ENCODE results near the gene ACIN1.

The ACIN1 gene

DNA sequence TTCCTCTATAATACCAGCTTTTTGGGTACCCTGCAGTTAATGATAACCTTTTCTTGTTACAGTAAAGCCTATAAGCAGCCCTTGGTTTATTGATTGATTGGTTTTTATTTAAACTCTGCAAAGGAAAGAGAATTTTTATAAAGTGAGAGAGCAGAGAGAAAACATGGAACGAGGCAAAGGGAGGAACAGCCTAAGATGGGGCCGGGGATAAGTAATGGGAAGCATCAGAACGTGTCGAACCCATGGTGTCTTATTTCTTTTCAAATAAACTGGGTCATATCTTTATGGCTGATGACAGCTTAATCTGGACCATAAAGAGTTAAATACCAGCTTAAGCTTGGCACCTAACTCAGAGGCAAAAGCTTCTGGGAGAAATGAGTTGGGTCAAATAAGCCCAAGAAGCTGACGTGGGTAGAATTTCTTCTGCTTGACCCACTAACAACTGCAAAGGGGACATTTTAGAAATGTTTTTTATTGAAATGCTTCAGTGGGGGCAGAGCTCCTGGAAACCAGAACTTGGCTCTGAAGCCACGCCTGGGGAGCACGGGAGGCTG lies 73.0 kb downstream of the ACIN1 start:
- peaks cover 2 to 13% of the 10 kb centered on the region in 2 donors for H3K4me1 ChIP-seq (ENCODE audit: control insufficient read depth in 2 of 2, insufficient read depth in 1 of 2, low read depth in 1 of 2, low read length in 2 of 2)
- H3K4me3 ChIP-seq (ENCODE audit: low read length in 2 of 2), result no peak overlapping the region
- H2BK120ac ChIP-seq (ENCODE audit: low read depth, low read length), result no peak overlapping the region
- WGBS, 2 donors (ENCODE audit: extremely low coverage in 2 of 2, insufficient read length in 2 of 2, insufficient replicate concordance in 1 of 2), result no CpG with 5 or more reads among the region's 7 CpGs
- no peak overlapping the region for H3K27ac ChIP-seq (replicated peaks; ENCODE audit: low read length)
- H2AK5ac ChIP-seq (ENCODE audit: low read depth, low read length), result no peak overlapping the region
- no peak overlapping the region for H3K4me2 ChIP-seq (ENCODE audit: insufficient read depth, low read length, poor library complexity, severe bottlenecking)
- no peak overlapping the region for H3K9ac ChIP-seq (ENCODE audit: low read depth, low read length, poor library complexity)
- H3K79me1 ChIP-seq (ENCODE audit: low read depth, low read length), result no peaks in the 10 kb centered on the region
- H4K8ac ChIP-seq (ENCODE audit: low read depth, low read length), result no peak overlapping the region
- H3K18ac ChIP-seq (ENCODE audit: low read length), result no peak overlapping the region
- peaks cover 12 to 32% of the 10 kb centered on the region in 2 donors for H3K36me3 ChIP-seq (replicated peaks in 1 of 2; ENCODE audit: control insufficient read depth in 2 of 2, insufficient read depth in 2 of 2, low read length in 2 of 2)
- H3K14ac ChIP-seq (ENCODE audit: low read length), result no peak overlapping the region
- no peaks in the 10 kb centered on the region for H3K9me3 ChIP-seq (replicated peaks in 1 of 2; ENCODE audit: control insufficient read depth in 2 of 2, insufficient read depth in 1 of 2, low read depth in 1 of 2, low read length in 2 of 2)
- H3K23ac ChIP-seq (ENCODE audit: low read depth, low read length, poor library complexity), result no peak overlapping the region
- no peak for DNase-seq (ENCODE audit: low spot score)
- no peak overlapping the region for H2BK5ac ChIP-seq (ENCODE audit: low read length)
- H3K27me3 ChIP-seq (ENCODE audit: control insufficient read depth in 3 of 3, insufficient read depth in 3 of 3, low read depth in 1 of 3, low read length in 3 of 3), result no peaks in the 10 kb centered on the region
- H3K4ac ChIP-seq (ENCODE audit: low read length), result no peak overlapping the region
- no peak overlapping the region for H2BK12ac ChIP-seq (ENCODE audit: low read length)
- no peak overlapping the region for H2BK15ac ChIP-seq (ENCODE audit: low read length)
- no peak overlapping the region for H4K91ac ChIP-seq (ENCODE audit: low read depth, low read length, poor library complexity)
- H2AFZ ChIP-seq (ENCODE audit: low read length), result no peak overlapping the region

DNA sequence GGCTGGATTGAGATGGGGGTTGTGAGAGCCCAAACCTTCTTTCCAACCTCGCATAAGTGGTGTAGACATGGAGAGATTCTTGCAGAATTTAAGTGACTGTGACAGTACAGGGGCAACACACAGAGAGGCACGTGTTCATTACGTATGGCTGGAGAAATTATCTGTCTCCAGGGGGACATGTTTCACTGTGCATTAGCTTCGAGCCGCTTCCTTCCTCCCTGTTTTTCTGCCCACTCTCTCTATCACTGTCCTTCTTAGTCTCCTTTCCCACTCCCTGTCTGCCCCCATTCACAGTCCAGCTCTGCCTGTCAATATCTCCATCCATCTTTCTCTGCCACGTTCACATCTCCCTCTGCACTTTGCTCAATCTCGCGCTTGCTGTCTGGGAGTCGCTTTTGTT lies 73.5 kb downstream of the ACIN1 start:
- Histone ChIP-seq H3K9me3 (replicated peaks in 1 of 2; ENCODE audit: control insufficient read depth in 2 of 2, insufficient read depth in 1 of 2, low read depth in 1 of 2, low read length in 2 of 2) (no peaks in the 10 kb centered on the region), H3K9ac (ENCODE audit: low read depth, low read length, poor library complexity) (no peak overlapping the region), H3K79me1 (ENCODE audit: low read depth, low read length) (no peaks in the 10 kb centered on the region), H2BK5ac (ENCODE audit: low read length) (no peak overlapping the region), H3K27me3 (ENCODE audit: control insufficient read depth in 3 of 3, insufficient read depth in 3 of 3, low read depth in 1 of 3, low read length in 3 of 3) (no peaks in the 10 kb centered on the region), H4K8ac (ENCODE audit: low read depth, low read length) (no peak overlapping the region), H2BK120ac (ENCODE audit: low read depth, low read length) (no peak overlapping the region), H3K4me1 (ENCODE audit: control insufficient read depth in 2 of 2, insufficient read depth in 1 of 2, low read depth in 1 of 2, low read length in 2 of 2) (peaks cover 2 to 13% of the 10 kb centered on the region in 2 donors), H3K4ac (ENCODE audit: low read length) (no peak overlapping the region), H3K4me2 (ENCODE audit: insufficient read depth, low read length, poor library complexity, severe bottlenecking) (no peak overlapping the region), H3K36me3 (replicated peaks in 1 of 2; ENCODE audit: control insufficient read depth in 2 of 2, insufficient read depth in 2 of 2, low read length in 2 of 2) (peaks cover 12 to 29% of the 10 kb centered on the region in 2 donors), H3K18ac (ENCODE audit: low read length) (no peak overlapping the region), H2BK12ac (ENCODE audit: low read length) (no peak overlapping the region), H3K27ac (replicated peaks; ENCODE audit: low read length) (no peak overlapping the region), H2BK15ac (ENCODE audit: low read length) (no peak overlapping the region), H4K91ac (ENCODE audit: low read depth, low read length, poor library complexity) (no peak overlapping the region), H3K23ac (ENCODE audit: low read depth, low read length, poor library complexity) (no peak overlapping the region), H2AK5ac (ENCODE audit: low read depth, low read length) (no peak overlapping the region), H3K14ac (ENCODE audit: low read length) (no peak overlapping the region), H3K4me3 (ENCODE audit: low read length in 2 of 2) (no peak overlapping the region), H2AFZ (ENCODE audit: low read length) (no peak overlapping the region)
- DNase-seq (ENCODE audit: low spot score), result no peak
- no CpG with 5 or more reads among the region's 9 CpGs for WGBS, 2 donors (ENCODE audit: extremely low coverage in 2 of 2, insufficient read length in 2 of 2, insufficient replicate concordance in 1 of 2)

DNA sequence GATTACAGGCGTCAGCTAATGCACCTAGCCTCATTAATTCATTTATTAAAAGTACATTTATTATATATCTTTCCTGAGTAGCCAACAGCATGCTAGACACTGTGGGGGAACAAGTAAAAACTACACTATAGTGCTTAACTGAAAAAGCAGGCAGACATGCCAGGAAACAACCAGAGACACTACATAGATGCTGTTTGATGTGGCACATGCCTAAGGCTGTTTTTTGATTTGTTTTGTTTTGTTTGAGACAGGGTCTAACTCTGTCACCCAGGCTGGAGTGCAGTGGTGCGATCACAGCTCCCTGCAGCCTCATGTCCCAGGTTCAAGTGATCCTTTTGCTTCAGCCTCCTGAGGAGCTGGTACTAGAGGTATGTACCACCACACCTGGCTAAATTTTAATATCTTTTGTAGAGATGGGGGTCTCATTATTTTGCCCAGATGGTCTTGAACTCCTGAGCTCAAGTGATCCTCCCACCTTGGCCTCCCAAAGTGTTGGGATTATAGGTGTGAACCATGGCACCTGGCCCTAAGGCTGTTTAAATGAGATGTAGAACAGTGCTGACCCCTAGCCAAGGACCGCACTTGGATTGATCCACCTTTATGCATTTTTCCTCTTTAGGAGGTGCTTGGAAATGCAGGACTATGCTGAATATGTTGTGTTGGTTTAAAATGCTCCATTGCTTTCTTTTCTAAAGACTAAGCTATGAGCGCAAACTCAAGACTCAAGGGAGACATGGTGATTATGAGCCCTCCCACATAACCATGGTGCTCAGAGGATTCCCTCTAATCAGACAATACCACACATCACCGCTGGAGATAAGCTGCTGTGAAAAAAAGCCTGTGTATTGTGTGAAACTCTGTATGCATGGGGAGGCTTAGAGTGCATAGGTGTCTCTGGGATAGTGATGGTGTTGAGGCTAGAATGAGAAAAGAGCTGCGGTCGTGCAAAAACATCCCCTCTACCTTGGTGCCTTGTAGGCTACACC lies 74.5 kb downstream of the ACIN1 start:
- no peak overlapping the region for H3K18ac ChIP-seq (ENCODE audit: low read length)
- no peak overlapping the region for H2AK5ac ChIP-seq (ENCODE audit: low read depth, low read length)
- H2BK120ac ChIP-seq (ENCODE audit: low read depth, low read length), result no peak overlapping the region
- no peak overlapping the region for H4K91ac ChIP-seq (ENCODE audit: low read depth, low read length, poor library complexity)
- H2BK12ac ChIP-seq (ENCODE audit: low read length), result no peak overlapping the region
- H3K27me3 ChIP-seq (ENCODE audit: control insufficient read depth in 3 of 3, insufficient read depth in 3 of 3, low read depth in 1 of 3, low read length in 3 of 3), result no peaks in the 10 kb centered on the region
- no peak overlapping the region for H3K4me3 ChIP-seq (ENCODE audit: low read length in 2 of 2)
- WGBS, 2 donors (ENCODE audit: extremely low coverage in 2 of 2, insufficient read length in 2 of 2, insufficient replicate concordance in 1 of 2), result no CpG with 5 or more reads among the region's 7 CpGs
- no peak overlapping the region for H3K23ac ChIP-seq (ENCODE audit: low read depth, low read length, poor library complexity)
- no peak for DNase-seq (ENCODE audit: low spot score)
- no peak overlapping the region for H3K9ac ChIP-seq (ENCODE audit: low read depth, low read length, poor library complexity)
- peaks cover 5 to 19% of the 10 kb centered on the region in 2 donors for H3K36me3 ChIP-seq (replicated peaks in 1 of 2; ENCODE audit: control insufficient read depth in 2 of 2, insufficient read depth in 2 of 2, low read length in 2 of 2)
- H3K4ac ChIP-seq (ENCODE audit: low read length), result no peak overlapping the region
- H3K14ac ChIP-seq (ENCODE audit: low read length), result no peak overlapping the region
- H2AFZ ChIP-seq (ENCODE audit: low read length), result no peak overlapping the region
- H3K4me1 ChIP-seq (ENCODE audit: control insufficient read depth in 2 of 2, insufficient read depth in 1 of 2, low read depth in 1 of 2, low read length in 2 of 2), result peaks cover 2 to 9% of the 10 kb centered on the region in 2 donors
- H4K8ac ChIP-seq (ENCODE audit: low read depth, low read length), result no peak overlapping the region
- no peaks in the 10 kb centered on the region for H3K9me3 ChIP-seq (replicated peaks in 1 of 2; ENCODE audit: control insufficient read depth in 2 of 2, insufficient read depth in 1 of 2, low read depth in 1 of 2, low read length in 2 of 2)
- no peaks in the 10 kb centered on the region for H3K79me1 ChIP-seq (ENCODE audit: low read depth, low read length)
- H3K4me2 ChIP-seq (ENCODE audit: insufficient read depth, low read length, poor library complexity, severe bottlenecking), result no peak overlapping the region
- no peak overlapping the region for H2BK15ac ChIP-seq (ENCODE audit: low read length)
- H2BK5ac ChIP-seq (ENCODE audit: low read length), result no peak overlapping the region
- no peak overlapping the region for H3K27ac ChIP-seq (replicated peaks; ENCODE audit: low read length)

DNA sequence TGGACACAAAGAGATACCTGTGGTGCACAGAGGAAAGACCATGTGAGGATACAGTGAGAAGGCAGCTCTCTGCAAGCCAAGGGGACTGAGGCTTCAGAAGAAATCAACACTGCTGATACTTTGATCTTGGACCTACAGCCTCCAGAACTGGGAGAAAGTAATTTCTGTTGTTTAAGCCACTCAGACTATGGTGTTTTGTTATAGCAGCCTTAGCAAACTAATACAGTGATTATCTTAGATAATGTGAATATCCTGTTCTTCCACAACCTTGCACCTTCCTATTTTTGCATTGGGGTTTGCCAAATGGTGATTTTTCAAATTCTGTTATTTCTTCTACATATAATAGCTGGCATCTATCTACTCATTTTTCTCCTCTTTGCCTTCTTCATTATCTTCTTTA lies 76.8 kb downstream of the ACIN1 start:
- peaks cover 0 to 4% of the 10 kb centered on the region in 2 donors for H3K4me1 ChIP-seq (ENCODE audit: control insufficient read depth in 2 of 2, insufficient read depth in 1 of 2, low read depth in 1 of 2, low read length in 2 of 2)
- H3K79me1 ChIP-seq (ENCODE audit: low read depth, low read length), result no peaks in the 10 kb centered on the region
- no peak overlapping the region for H3K4me3 ChIP-seq (ENCODE audit: low read length in 2 of 2)
- no peak overlapping the region for H3K4ac ChIP-seq (ENCODE audit: low read length)
- no peak overlapping the region for H2BK5ac ChIP-seq (ENCODE audit: low read length)
- no peaks in the 10 kb centered on the region for H3K9me3 ChIP-seq (replicated peaks in 1 of 2; ENCODE audit: control insufficient read depth in 2 of 2, insufficient read depth in 1 of 2, low read depth in 1 of 2, low read length in 2 of 2)
- H3K18ac ChIP-seq (ENCODE audit: low read length), result no peak overlapping the region
- no peak overlapping the region for H3K14ac ChIP-seq (ENCODE audit: low read length)
- H3K36me3 ChIP-seq (replicated peaks in 1 of 2; ENCODE audit: control insufficient read depth in 2 of 2, insufficient read depth in 2 of 2, low read length in 2 of 2), result no peaks in the 10 kb centered on the region
- H2BK15ac ChIP-seq (ENCODE audit: low read length), result no peak overlapping the region
- H4K8ac ChIP-seq (ENCODE audit: low read depth, low read length), result no peak overlapping the region
- no peak overlapping the region for H3K23ac ChIP-seq (ENCODE audit: low read depth, low read length, poor library complexity)
- no peak overlapping the region for H2BK12ac ChIP-seq (ENCODE audit: low read length)
- no peak overlapping the region for H2AK5ac ChIP-seq (ENCODE audit: low read depth, low read length)
- H3K27me3 ChIP-seq (ENCODE audit: control insufficient read depth in 3 of 3, insufficient read depth in 3 of 3, low read depth in 1 of 3, low read length in 3 of 3), result no peaks in the 10 kb centered on the region
- no peak overlapping the region for H3K27ac ChIP-seq (replicated peaks; ENCODE audit: low read length)
- no peak overlapping the region for H3K9ac ChIP-seq (ENCODE audit: low read depth, low read length, poor library complexity)
- no peak for DNase-seq (ENCODE audit: low spot score)
- no peak overlapping the region for H4K91ac ChIP-seq (ENCODE audit: low read depth, low read length, poor library complexity)
- no peak overlapping the region for H2BK120ac ChIP-seq (ENCODE audit: low read depth, low read length)
- no peak overlapping the region for H3K4me2 ChIP-seq (ENCODE audit: insufficient read depth, low read length, poor library complexity, severe bottlenecking)
- no peak overlapping the region for H2AFZ ChIP-seq (ENCODE audit: low read length)
